Peyer's patch (tissue), 4 donors: Measurements from ENCODE around the gene DLX4.

Source experiments
- CTCF ChIP-seq, 6 experiments: fragments of 450-650 bp in 4 of 6; fragments of 200-600 bp in 2 of 6; sonication (generic) in 1 of 6; IDR thresholded peaks; one replicate each; pipeline ENCODE4 v1.5.1; 2017 to 2019; ENCODE audit warnings: antibody characterized with exemption in 6 of 6, mild to moderate bottlenecking in 3 of 6, moderate library complexity in 1 of 6
- POLR2A ChIP-seq, 2 donors: fragments of 450-650 bp; IDR thresholded peaks; one replicate each; pipeline ENCODE4 v1.5.1; 2017; ENCODE audit warnings: antibody characterized with exemption in 2 of 2, mild to moderate bottlenecking in 2 of 2, moderate library complexity in 2 of 2

DNA sequence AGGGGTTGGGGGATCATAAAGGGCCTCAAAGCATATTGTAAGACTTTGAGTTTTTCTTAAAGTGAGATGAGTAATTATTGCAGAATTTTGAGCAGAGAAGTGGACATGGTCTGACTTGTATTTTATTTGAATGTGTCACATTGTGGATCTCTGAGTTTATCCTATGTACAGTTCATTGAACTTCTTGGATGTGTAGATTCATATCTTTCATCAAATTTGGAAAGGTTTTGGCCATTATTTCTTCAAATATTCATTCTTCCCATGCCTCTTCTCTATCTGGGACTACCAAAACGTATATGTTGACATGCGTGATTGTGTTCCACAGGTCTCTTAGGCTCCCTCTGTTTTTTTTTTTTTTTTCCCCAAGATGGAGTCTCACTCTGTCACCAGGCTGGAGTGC is 40.3 kb downstream of the DLX4 start:
- TF ChIP-seq CTCF (IDR thresholded peaks at IDR 0.05) (no peak), POLR2A (IDR thresholded peaks at IDR 0.05) (no peak)
